NCI-H1105 (cell line): ENCODE data around the gene INO80B.

Source experiments
- DNase-seq: peaks from one replicate; lab custom pipeline; 2025; lab: John Stamatoyannopoulos, UW

INO80B gene

DNA sequence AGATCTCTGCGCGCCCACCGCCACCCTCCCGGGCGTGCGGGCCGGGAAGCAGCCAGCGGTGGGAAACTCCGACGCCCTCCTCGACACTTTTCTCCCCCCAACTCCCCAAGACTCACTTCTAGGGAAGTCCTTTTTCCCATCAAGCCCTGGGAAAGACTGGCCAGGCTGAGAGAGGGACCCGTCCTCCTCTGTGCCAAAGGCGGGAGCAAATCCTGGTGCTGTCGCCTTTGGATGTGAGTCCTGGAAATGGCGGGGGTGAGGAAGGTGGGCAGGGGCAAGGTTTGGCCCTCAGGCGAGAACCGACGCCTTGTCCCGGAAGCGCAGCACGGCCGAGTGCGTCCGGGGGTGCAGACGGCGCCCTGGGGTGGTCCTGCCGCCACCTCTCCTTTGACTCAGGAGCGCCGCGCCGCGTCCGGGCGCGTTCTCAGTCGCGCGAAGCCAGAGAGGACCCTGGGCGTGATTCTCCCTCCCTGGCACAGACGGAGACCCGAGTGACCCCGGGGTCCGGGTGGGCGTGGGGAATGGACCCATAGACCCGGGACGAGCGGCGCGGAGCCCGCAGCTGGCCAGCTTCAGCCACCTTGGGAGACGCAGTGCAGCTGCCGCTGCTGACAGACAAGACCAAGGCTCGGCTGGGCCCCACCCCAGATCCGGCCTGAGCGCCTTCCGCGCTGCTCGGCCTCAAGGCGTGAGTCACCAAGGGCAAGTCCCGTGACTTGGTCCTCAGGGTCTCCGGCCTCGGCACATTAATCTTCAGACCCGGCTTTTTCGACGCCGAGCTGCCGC is 48.0 kb downstream of the INO80B start:
- DNase-seq = no peak

DNA sequence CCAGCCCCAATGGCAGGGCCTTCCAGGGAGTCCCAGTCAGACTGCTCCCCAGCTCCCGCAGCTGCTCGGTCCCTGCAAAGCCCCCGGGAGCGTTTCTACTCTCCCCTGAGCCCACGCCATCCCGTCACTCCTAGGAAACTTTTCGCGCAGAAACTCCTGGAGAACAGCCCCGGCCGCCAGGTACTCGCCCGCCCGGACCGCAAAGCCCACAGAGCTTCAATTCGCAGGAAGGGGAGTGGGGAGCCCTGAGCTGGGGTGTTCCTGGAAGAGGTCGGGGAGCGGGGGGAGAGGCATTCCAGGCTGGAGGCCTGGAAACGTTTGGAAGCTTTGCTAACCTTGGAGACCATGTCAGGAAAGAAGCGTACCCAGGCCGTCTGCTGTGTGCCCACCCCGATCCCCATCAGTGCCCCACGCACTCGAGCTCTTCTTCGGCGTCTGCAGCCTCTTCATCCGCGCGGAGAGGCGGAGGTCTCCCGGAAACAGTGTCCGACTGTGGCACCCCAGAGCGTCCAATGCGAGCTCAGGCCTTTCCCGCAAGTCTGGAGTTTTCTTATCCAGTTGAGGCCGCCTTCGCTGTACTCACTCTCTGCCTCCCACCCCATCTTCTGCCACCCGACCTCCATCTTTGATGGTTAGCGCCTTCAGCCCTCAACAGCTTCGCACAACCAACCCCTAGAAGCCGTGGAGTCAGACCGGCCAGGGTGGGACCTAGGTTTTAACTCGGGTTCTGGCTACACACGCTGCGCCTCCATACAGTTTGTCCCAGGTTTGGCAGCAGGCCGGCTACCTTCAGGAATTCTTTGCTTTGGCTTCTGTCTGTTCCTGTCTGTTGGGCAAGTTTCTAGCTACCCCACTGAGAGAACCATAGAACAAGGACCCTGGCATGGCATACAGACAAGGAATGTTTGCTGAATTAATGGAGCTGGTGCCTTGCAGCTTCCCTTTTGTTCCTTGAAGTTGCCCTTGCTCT is 48.9 kb downstream of the INO80B start:
- no peak for DNase-seq

DNA sequence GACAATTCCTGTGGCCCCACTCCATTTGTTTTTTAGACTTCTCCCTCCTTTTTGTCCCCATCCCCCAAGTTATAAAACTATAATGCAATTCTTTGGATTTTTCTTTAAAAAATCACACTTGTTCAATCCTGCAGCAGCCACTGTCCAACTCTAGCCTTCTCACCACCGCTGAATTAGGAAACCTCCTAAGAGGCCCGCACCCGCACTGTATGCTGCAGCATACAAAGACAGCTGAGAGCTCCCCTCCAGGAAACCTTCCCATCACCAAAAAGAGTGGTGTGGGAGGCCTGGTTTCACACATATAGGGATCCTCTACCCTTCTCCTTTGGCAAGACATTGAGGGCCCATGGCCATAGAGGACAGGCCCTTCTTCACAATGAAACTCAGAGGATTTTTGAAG is 49.7 kb downstream of the INO80B start:
- DNase-seq = no peak

DNA sequence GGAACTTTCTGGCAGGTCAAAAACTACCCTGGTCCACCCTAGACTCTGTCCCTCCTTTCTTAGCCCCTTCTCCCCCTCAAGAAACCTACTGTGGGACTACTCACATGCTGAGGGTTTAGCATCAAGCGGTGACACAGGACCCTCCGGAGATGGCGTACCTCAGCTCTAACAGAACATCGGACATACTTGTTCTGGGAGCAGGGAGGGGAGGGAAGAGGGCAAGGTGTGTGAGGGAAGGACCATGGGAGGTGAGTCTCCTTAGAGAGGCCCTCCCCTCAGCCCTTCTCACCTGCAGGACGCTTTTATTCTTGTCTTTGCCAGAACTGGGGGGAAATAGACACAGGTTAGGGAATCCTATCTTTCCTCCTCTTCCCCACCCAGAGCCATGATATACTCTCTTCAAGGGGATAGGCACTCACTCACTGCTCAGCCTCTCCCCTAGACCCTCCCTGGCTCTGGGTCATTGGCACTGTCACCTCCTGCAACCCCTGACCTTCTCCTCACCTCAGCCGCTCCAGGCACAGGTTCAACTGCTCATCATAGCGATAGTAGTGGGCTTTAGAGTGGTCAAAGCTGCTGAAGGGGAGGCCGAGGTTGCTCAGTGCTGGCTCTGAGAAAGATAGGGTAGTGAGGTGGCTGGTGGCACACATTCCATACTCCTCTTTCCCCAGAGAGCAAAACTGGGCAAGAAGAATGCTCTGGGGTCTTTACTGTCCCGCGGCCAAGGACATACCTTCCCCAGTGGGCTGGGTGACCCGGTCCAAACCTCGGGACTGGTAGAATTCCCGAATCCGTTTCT is 50.8 kb downstream of the INO80B start:
- no peak for DNase-seq

DNA sequence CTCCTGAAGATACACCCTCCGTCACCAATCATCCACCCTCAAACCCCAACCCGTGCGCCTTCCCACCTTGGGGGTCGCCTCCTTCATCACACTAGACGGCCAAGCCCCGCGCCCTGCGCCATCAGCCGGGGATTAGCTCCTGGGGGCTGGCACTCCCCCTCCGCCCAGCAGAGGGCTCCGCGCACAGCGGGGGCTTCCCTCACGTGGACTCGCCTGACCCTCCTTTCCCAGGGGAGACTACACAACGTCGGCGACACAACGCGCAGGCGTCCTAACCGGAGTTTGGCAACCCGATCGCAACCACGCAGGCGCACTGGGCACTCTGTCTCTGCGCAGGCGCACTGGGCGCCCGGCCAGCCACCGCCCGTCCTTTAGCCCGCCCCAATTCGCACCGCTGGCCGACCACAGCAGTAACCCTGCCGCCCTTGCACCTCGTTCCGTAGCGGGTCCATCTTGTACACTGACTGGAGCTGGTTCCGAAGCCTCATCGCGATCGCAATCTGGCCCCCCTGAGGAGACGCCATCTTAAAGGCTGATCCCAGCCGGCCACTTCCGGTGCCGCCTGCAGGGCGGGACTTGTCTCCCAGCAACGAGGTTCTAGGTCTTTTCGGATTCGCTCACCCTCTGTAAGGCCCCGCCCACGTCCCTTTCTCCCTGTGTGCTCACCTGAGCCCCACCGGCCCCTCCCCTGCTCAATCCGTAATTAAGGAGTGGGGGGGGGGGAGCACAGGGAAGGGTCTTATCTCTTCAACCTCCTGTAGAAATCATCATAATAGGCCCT is 52.4 kb downstream of the INO80B start, which contains the start of gene PCGF1:
Gene PCGF1 (minus strand): TSS at position 551 of the 781 bp plus-strand sequence. CDS start 27 bp downstream, at position 524.
- peak; percentile 98 for DNase-seq
